Caco-2 (cell line): Measurements from ENCODE around the gene RFTN1. TPM values are rescaled to one million over a fixed set of nuclear protein-coding genes. Genes with fewer than 3 reads are reported as not detected.

Experiments
- BruUV-seq: library from RNA; stranded (reverse); fragments of 400-500 nt; replicated peaks from 2 replicates; lab custom pipeline; 2021; lab: Mats Ljungman, UMichigan
- CTCF ChIA-PET: fragments of 300-600 bp; sonication (Branson Sonifier 250); formaldehyde crosslinking; loops from one replicate; lab custom pipeline; 2022; ENCODE audit warnings: antibody characterized with exemption; lab: Charles Lee
- POLR2A ChIA-PET: fragments of 300-600 bp; sonication (Branson Sonifier 250); formaldehyde crosslinking; loops from one replicate; lab custom pipeline; 2022; ENCODE audit warnings: antibody characterized with exemption; lab: Charles Lee
- DNase-seq, 2 experiments: peaks; one replicate each; pipeline versions ENCODE4 v3.0.0 to v3.0.0-alpha.2; 2020 to 2022
- H3K27me3 ChIP-seq: replicated peaks from 2 replicates; pipeline ENCODE4 v1.6.0; 2011; ENCODE audit warnings: low read length; ENCODE audit not compliant: control insufficient read depth, insufficient read depth
- H3K36me3 ChIP-seq: 2 replicates; pipeline ENCODE4 v1.5.1; 2011; ENCODE audit warnings: low read length; ENCODE audit not compliant: control insufficient read depth, insufficient read depth
- H3K4me1 ChIP-seq: fragments of 250-450 bp; sonication (Bioruptor Pico); 2 replicates; pipeline ENCODE4 v1.5.1; 2020; ENCODE audit warnings: mild to moderate bottlenecking
- H3K4me3 ChIP-seq: 2 replicates; pipeline ENCODE4 v1.5.1; 2011; ENCODE audit warnings: low read depth, mild to moderate bottlenecking, control low read depth, low read length
- H3K9me3 ChIP-seq: fragments of 250-450 bp; sonication (Bioruptor Pico); 2 replicates; pipeline ENCODE4 v1.5.1; 2020; ENCODE audit warnings: mild to moderate bottlenecking, moderate library complexity
- H3K27ac Mint-ChIP-seq: one replicate; pipeline ENCODE4 v1.8.0; 2022; ENCODE audit warnings: mixed read lengths; ENCODE audit not compliant: unreplicated experiment
- H3K27me3 Mint-ChIP-seq: one replicate; pipeline ENCODE4 v1.8.0; 2022; ENCODE audit warnings: mixed read lengths; ENCODE audit not compliant: insufficient read depth, unreplicated experiment
- H3K36me3 Mint-ChIP-seq: one replicate; pipeline ENCODE4 v1.8.0; 2022; ENCODE audit warnings: mild to moderate bottlenecking, mixed read lengths; ENCODE audit not compliant: insufficient read depth, unreplicated experiment
- H3K4me1 Mint-ChIP-seq: one replicate; pipeline ENCODE4 v1.8.0; 2022; ENCODE audit warnings: low read depth, mixed read lengths; ENCODE audit not compliant: unreplicated experiment
- H3K4me3 Mint-ChIP-seq: one replicate; pipeline ENCODE4 v1.8.0; 2022; ENCODE audit warnings: mild to moderate bottlenecking, moderate library complexity, mixed read lengths; ENCODE audit not compliant: unreplicated experiment
- H3K9me3 Mint-ChIP-seq: one replicate; pipeline ENCODE4 v1.8.0; 2022; ENCODE audit warnings: mixed read lengths; ENCODE audit not compliant: unreplicated experiment
- intact Hi-C: fragments of 100-400 bp; cut with micrococcal nuclease; formaldehyde crosslinking; loops from one replicate; pipeline ENCODE4 v1.10.0; 2022; ENCODE audit not compliant: unreplicated experiment
- total RNA-seq: library from RNA; stranded (reverse); gene quantifications from 2 replicates; pipeline ENCODE4 v1.2.3, GENCODE V29; 2022
- TF ChIP-seq, protein P1 (sequence below), 2 experiments: fragments of 200-600 bp in 1 of 2; IDR thresholded peaks; 1 replicate in 1 of 2; 2 replicates in 1 of 2; pipeline versions ENCODE4 v1.5.1 to v1.8.0; 2011 to 2022; ENCODE audit warnings: antibody characterized with exemption in 1 of 2, control low read depth in 1 of 2, inconsistent platforms in 1 of 2, low read depth in 1 of 2, low read length in 1 of 2, mild to moderate bottlenecking in 1 of 2, moderate library complexity in 1 of 2; ENCODE audit not compliant: insufficient read depth in 1 of 2, severe bottlenecking in 1 of 2, unreplicated experiment in 1 of 2

Gene RFTN1
- total RNA-seq, 1 experiment from 2014 or later: 10.2 TPM

DNA sequence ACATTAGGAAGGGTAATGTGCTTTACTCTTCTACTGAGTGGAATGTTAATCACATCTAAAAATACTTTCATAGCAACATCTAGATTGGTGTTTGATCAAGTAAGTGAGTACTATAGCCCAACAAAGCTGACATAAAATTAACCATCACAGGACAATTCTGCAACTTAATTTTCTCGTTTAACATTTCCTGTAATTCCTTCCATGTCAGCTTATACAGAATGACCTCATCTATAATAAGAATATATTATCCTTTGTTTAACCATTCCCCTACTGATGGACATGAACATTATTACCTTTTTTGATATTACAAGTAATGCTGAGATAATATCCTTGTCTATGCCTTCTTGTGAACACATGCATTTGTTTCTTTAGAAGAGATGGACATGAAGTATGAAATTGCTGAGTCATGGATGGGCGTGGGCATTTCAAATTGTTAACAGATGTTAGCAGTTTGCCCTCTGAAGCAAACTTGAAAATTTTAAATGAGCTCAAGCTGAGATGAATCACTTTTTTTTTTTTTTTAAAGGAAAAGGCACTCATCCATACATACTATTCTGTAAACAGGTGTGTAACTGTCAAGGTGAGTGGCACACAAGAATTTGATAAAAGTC is 163.4 kb downstream of the RFTN1 start:
- Histone ChIP-seq H3K4me1 (no peaks in the 10 kb centered on the region), H3K4me3 (no peak overlapping the region), H3K36me3 (no peaks in the 10 kb centered on the region), H3K9me3 (no peaks in the 10 kb centered on the region), H3K27me3 (no peaks in the 10 kb centered on the region)
- CTCF ChIA-PET: no interaction called here
- H3K4me3 Mint-ChIP-seq: no peak overlapping the region
- no peaks in the 10 kb centered on the region for H3K36me3 Mint-ChIP-seq
- no peaks in the 10 kb centered on the region for H3K9me3 Mint-ChIP-seq
- TF ChIP-seq, protein P1, sequence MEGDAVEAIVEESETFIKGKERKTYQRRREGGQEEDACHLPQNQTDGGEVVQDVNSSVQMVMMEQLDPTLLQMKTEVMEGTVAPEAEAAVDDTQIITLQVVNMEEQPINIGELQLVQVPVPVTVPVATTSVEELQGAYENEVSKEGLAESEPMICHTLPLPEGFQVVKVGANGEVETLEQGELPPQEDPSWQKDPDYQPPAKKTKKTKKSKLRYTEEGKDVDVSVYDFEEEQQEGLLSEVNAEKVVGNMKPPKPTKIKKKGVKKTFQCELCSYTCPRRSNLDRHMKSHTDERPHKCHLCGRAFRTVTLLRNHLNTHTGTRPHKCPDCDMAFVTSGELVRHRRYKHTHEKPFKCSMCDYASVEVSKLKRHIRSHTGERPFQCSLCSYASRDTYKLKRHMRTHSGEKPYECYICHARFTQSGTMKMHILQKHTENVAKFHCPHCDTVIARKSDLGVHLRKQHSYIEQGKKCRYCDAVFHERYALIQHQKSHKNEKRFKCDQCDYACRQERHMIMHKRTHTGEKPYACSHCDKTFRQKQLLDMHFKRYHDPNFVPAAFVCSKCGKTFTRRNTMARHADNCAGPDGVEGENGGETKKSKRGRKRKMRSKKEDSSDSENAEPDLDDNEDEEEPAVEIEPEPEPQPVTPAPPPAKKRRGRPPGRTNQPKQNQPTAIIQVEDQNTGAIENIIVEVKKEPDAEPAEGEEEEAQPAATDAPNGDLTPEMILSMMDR (IDR thresholded peaks at IDR 0.05; ENCODE audit: insufficient read depth in 1 of 2, low read depth in 1 of 2, low read length in 1 of 2, severe bottlenecking in 1 of 2, unreplicated experiment in 1 of 2): no peak
- DNase-seq: no peak
- H3K4me1 Mint-ChIP-seq: no peaks in the 10 kb centered on the region
- intact Hi-C loops: no loop called here
- BruUV-seq: no TSS peak
- H3K27ac Mint-ChIP-seq: no peak overlapping the region
- H3K27me3 Mint-ChIP-seq: no peaks in the 10 kb centered on the region
- POLR2A ChIA-PET: no interaction called here

DNA sequence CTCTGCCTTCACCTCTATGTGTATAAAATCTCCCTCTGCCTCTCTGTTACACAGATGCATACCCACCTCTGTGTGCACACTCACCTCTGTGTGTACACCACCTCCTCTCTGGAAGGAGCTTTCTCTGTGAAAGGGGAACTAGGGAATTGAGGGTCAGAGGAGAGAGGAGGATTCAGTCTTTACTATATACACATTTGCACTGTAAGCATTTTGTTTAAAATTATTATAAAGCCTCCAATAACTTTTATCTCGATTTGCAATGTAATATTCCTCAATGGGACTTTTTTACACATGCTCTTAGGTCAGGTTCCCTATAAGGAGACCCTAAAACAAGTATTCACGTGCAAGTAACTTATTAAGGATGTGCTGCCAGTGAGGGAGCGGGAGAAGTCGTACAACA is 166.0 kb downstream of the RFTN1 start:
- no peak overlapping the region for H3K4me3 ChIP-seq
- CTCF ChIA-PET: no interaction called here
- H3K4me3 Mint-ChIP-seq: no peak overlapping the region
- no peaks in the 10 kb centered on the region for H3K27me3 ChIP-seq
- no peaks in the 10 kb centered on the region for H3K36me3 ChIP-seq
- no peaks in the 10 kb centered on the region for H3K27me3 Mint-ChIP-seq
- TF ChIP-seq, protein P1 (IDR thresholded peaks at IDR 0.05; ENCODE audit: insufficient read depth in 1 of 2, low read depth in 1 of 2, low read length in 1 of 2, severe bottlenecking in 1 of 2, unreplicated experiment in 1 of 2): no peak
- no peaks in the 10 kb centered on the region for H3K9me3 ChIP-seq
- no peaks in the 10 kb centered on the region for H3K4me1 ChIP-seq
- no peaks in the 10 kb centered on the region for H3K36me3 Mint-ChIP-seq
- BruUV-seq: no TSS peak
- H3K9me3 Mint-ChIP-seq: no peaks in the 10 kb centered on the region
- intact Hi-C loops: no loop called here
- no peaks in the 10 kb centered on the region for H3K4me1 Mint-ChIP-seq
- H3K27ac Mint-ChIP-seq: no peak overlapping the region
- POLR2A ChIA-PET: no interaction called here
- DNase-seq: no peak

DNA sequence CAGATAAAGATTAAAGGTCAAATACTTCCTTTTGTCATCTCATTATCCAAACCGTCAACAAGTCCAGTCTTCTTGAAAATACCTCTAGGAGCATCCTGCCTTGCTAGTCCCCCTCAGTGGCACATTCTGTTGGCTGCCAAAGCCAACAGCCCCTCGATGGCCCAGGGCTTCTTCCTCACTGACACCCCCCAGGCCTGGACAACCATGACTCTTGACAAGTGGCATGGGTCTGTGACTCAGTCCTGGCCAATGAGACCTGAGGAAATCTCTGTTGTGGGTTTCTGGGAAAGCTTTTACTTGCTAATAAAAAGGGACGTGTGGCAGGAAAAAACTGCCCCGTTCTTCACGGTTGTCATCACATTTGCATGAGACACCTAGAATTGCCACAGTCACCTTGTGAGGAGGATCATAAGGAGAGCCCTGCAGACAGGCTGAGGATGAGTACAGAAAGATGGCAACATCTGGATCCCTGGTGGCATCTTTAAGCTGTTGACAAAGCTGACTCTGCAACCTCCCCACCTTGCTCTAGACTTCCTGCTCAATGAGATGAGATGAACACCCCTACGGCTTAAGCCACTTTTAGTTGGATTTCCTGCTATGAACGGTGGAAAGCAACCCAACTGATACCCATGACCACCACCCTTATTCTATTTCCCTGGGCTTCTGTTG is 167.0 kb downstream of the RFTN1 start:
- Mint-ChIP-seq H3K9me3 (no peaks in the 10 kb centered on the region), H3K27ac (no peak overlapping the region), H3K36me3 (no peaks in the 10 kb centered on the region), H3K27me3 (no peaks in the 10 kb centered on the region), H3K4me3 (no peak overlapping the region), H3K4me1 (no peaks in the 10 kb centered on the region)
- DNase-seq: no peak
- POLR2A ChIA-PET: no interaction called here
- Histone ChIP-seq H3K4me3 (no peak overlapping the region), H3K9me3 (no peaks in the 10 kb centered on the region), H3K27me3 (no peaks in the 10 kb centered on the region), H3K36me3 (no peaks in the 10 kb centered on the region), H3K4me1 (no peaks in the 10 kb centered on the region)
- TF ChIP-seq, protein P1 (IDR thresholded peaks at IDR 0.05; ENCODE audit: insufficient read depth in 1 of 2, low read depth in 1 of 2, low read length in 1 of 2, severe bottlenecking in 1 of 2, unreplicated experiment in 1 of 2): no peak
- CTCF ChIA-PET: no interaction called here
- BruUV-seq: no TSS peak
- intact Hi-C loops: no loop called here
